Mesothelial cell of epicardium (in vitro differentiated cells): ENCODE results near the gene ORC5. TPM values are rescaled to one million over a fixed set of nuclear protein-coding genes. Genes with fewer than 3 reads are reported as not detected.

Experiments used
- DNase-seq, 2 experiments: peaks; one replicate each; pipeline ENCODE4 v3.0.0; 2021; ENCODE audit warnings: low spot score in 2 of 2; ENCODE audit not compliant: unreplicated experiment in 2 of 2
- H3K27ac Mint-ChIP-seq: 2 replicates; pipeline ENCODE4 v1.8.0; 2021; ENCODE audit warnings: mixed read lengths
- H3K27me3 Mint-ChIP-seq: 2 replicates; pipeline ENCODE4 v1.8.0; 2021; ENCODE audit warnings: low read depth, mixed read lengths
- H3K36me3 Mint-ChIP-seq: 2 replicates; pipeline ENCODE4 v1.8.0; 2021; ENCODE audit warnings: mixed read lengths
- H3K4me1 Mint-ChIP-seq: 2 replicates; pipeline ENCODE4 v1.8.0; 2021; ENCODE audit warnings: mixed read lengths
- H3K4me3 Mint-ChIP-seq: 2 replicates; pipeline ENCODE4 v1.8.0; 2021; ENCODE audit warnings: mild to moderate bottlenecking, moderate library complexity, mixed read lengths
- H3K9me3 Mint-ChIP-seq: 2 replicates; pipeline ENCODE4 v1.8.0; 2021; ENCODE audit warnings: mixed read lengths
- total RNA-seq: library from RNA; stranded (reverse); gene quantifications from 3 replicates; pipeline ENCODE4 v1.2.1, GENCODE V29; 2021
- TF ChIP-seq, protein P1 (sequence below): fragments of 200-600 bp; sonication (generic); IDR thresholded peaks from one replicate; pipeline ENCODE4 v1.5.0; 2021; ENCODE audit warnings: antibody characterized with exemption; ENCODE audit not compliant: unreplicated experiment

ORC5 gene
- total RNA-seq, 1 donor from 2014 or later = 24.8 TPM

- Mint-ChIP-seq H3K27ac (no peak overlapping the region), H3K4me1 (peaks cover 10% of the 10 kb centered on the region), H3K27me3 (no peaks in the 10 kb centered on the region), H3K4me3 (no peak overlapping the region), H3K36me3 (peaks cover 12% of the 10 kb centered on the region), H3K9me3 (peaks cover 11% of the 10 kb centered on the region)
- TF ChIP-seq, protein P1, sequence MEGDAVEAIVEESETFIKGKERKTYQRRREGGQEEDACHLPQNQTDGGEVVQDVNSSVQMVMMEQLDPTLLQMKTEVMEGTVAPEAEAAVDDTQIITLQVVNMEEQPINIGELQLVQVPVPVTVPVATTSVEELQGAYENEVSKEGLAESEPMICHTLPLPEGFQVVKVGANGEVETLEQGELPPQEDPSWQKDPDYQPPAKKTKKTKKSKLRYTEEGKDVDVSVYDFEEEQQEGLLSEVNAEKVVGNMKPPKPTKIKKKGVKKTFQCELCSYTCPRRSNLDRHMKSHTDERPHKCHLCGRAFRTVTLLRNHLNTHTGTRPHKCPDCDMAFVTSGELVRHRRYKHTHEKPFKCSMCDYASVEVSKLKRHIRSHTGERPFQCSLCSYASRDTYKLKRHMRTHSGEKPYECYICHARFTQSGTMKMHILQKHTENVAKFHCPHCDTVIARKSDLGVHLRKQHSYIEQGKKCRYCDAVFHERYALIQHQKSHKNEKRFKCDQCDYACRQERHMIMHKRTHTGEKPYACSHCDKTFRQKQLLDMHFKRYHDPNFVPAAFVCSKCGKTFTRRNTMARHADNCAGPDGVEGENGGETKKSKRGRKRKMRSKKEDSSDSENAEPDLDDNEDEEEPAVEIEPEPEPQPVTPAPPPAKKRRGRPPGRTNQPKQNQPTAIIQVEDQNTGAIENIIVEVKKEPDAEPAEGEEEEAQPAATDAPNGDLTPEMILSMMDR = no peak
- no peak for DNase-seq
Measured at GRCh38 chr7:104150470-104150869, 57.3 kb downstream of the ORC5 start.

DNA sequence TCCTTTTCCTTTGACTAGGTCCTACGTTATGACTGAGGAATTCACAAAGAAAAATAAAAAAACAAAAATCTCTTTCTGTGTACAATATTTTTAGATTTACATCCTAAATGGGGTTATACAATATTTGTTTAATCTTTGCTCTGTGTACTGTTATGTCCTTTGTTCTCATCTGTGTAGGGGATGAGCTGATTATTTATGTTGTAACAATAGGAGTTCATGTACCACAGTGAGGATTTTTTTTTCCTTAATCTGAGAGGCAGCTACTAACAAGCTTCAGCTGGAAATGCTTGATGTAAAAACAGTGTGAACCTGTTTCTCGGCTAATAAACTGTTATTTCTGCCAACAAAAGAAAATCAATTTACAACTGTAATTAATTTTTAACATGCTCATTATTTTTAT is 58.0 kb downstream of the ORC5 start:
- peaks cover 15% of the 10 kb centered on the region for H3K9me3 Mint-ChIP-seq
- peaks cover 10% of the 10 kb centered on the region for H3K4me1 Mint-ChIP-seq
- TF ChIP-seq, protein P1 = no peak
- no peak for DNase-seq
- H3K36me3 Mint-ChIP-seq = peaks cover 17% of the 10 kb centered on the region
- no peaks in the 10 kb centered on the region for H3K27me3 Mint-ChIP-seq
- H3K27ac Mint-ChIP-seq = no peak overlapping the region
- no peak overlapping the region for H3K4me3 Mint-ChIP-seq

DNA sequence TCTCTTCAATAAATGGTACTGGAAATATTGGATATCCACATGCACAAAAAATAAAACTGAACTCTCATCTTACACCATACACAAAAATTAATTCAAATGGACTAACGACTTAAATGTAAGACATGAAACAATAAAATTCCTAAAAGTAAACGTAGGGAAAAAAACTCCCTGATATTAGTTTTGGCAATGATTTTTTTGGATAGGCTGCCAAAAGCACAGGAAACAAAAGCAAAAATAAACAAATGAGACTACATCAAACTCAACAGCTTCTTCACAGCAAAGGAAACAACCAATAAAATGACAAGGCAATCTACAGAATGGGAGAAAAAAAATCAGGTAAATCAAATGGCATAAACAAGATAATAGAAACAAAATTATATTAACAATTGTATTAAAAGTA is 65.7 kb downstream of the ORC5 start:
- TF ChIP-seq, protein P1 = no peak
- no peak overlapping the region for H3K27ac Mint-ChIP-seq
- H3K9me3 Mint-ChIP-seq = peaks cover 20% of the 10 kb centered on the region

DNA sequence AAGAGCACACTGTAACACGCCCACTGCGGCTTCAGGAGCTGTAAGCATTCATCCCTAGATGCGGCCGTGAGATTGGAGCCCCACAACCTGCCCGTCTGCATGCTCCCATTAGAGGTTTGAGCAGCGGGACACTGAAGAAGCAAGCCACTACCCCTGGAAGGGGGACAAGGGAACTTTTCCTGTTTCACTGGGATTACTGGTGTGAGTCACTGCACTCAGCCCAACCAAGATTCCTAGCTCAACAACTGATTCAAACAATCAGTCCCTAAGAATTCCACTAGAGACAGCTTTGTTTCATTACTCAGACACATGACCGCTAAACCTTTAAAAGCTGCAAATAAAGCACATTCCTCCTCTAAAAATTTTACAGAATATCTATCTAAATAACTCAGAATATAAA is 69.8 kb downstream of the ORC5 start:
- Mint-ChIP-seq H3K27ac (no peak overlapping the region), H3K4me3 (no peak overlapping the region), H3K27me3 (no peaks in the 10 kb centered on the region), H3K36me3 (peaks cover 23% of the 10 kb centered on the region), H3K4me1 (peaks cover 6% of the 10 kb centered on the region), H3K9me3 (peaks cover 3% of the 10 kb centered on the region)
- no peak for DNase-seq
- TF ChIP-seq, protein P1 = no peak

More for the DNA sequence above, 65.7 kb downstream of the ORC5 start:
- H3K4me3 Mint-ChIP-seq = no peak overlapping the region
- peaks cover 41% of the 10 kb centered on the region for H3K36me3 Mint-ChIP-seq
- no peaks in the 10 kb centered on the region for H3K27me3 Mint-ChIP-seq
- H3K4me1 Mint-ChIP-seq = no peaks in the 10 kb centered on the region
- DNase-seq = no peak

DNA sequence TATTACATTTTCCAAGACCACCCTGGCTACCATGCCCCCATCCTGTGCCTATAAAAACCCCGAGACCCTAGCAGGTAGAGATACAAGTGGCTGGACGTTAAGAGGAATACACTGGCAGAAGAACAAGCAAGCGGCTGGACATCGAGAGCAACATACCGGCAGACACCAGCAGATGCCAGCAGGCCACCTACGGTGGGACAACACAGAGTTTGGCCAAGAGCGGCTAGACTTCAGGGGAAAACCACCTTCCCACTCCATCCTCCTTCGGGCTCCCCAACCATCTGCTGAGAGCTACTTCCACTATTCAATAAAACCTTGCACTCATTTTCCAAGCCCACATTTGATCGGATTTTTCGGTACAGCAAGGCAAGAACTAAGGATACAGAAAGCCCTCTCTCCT is 70.3 kb downstream of the ORC5 start:
- peaks cover 3% of the 10 kb centered on the region for H3K9me3 Mint-ChIP-seq
- H3K4me1 Mint-ChIP-seq = peaks cover 6% of the 10 kb centered on the region
- no peak overlapping the region for H3K27ac Mint-ChIP-seq
- TF ChIP-seq, protein P1 = no peak
- H3K27me3 Mint-ChIP-seq = no peaks in the 10 kb centered on the region
- H3K36me3 Mint-ChIP-seq = peaks cover 20% of the 10 kb centered on the region
- H3K4me3 Mint-ChIP-seq = no peak overlapping the region
- DNase-seq = no peak

DNA sequence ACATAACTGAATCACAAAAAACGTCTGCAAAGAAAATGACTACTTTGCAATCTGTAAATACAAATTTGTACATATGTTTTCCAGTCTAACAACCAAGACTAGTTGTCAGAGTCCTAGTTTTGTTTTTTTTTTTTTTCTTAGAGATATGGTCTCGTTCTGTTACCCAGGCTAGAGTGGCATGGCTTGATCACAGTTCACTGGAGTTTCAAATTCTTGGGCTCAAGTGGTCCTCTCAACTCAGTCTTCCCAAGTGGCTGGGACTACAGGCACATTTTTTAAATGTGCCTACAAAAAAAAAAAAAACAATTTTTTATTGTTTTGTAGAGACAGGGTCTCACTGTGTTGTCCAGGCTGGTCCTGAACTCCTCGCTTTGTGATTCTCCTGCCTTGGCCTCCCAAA is 70.8 kb downstream of the ORC5 start:
- peaks cover 18% of the 10 kb centered on the region for H3K36me3 Mint-ChIP-seq
- H3K27me3 Mint-ChIP-seq = no peaks in the 10 kb centered on the region
- DNase-seq = no peak
- peaks cover 6% of the 10 kb centered on the region for H3K4me1 Mint-ChIP-seq
- H3K4me3 Mint-ChIP-seq = no peak overlapping the region
- no peak overlapping the region for H3K27ac Mint-ChIP-seq
- H3K9me3 Mint-ChIP-seq = no peaks in the 10 kb centered on the region
- TF ChIP-seq, protein P1 = no peak
